HepG2 (cell line): ENCODE data around the gene TMEM53. TPM values are rescaled to one million over a fixed set of nuclear protein-coding genes. Genes with fewer than 3 reads are reported as not detected.
A peak's percentile ranks its signal among the peaks of the same experiment; 100 is the strongest.

Experiments
- ATAC-seq: fragments of 200-7000 bp; cut with Tn5 transposase; 3 replicates; pipeline ENCODE4 v1.9.1; 2020; ENCODE audit warnings: mild to moderate bottlenecking, moderate library complexity
- BruUV-seq: library from RNA; stranded (reverse); fragments of 400-500 nt; replicated peaks from 2 replicates; lab custom pipeline; 2021; lab: Mats Ljungman, UMichigan
- CTCF ChIA-PET: fragments of 300-600 bp; formaldehyde crosslinking; extraction: SDS; loops from one replicate; lab custom pipeline; 2021; ENCODE audit warnings: low total read pairs, inconsistent platforms, low intra/inter-chr PET ratio; lab: Yijun Ruan, JAX
- POLR2A ChIA-PET: fragments of 350-600 bp; sonication (Branson Sonifier 250); formaldehyde crosslinking; loops from one replicate; lab custom pipeline; 2020; ENCODE audit warnings: antibody characterized with exemption, inconsistent platforms; lab: Yijun Ruan, JAX
- DNase-seq: peaks from one replicate; pipeline ENCODE4 v3.0.0-alpha.2; 2015; ENCODE audit warnings: low spot score
- FAIRE-seq: peaks from 3 replicates; lab custom pipeline; 2011; peaks lifted over from hg19 to GRCh38; lab: Jason Lieb, UNC
- H2AFZ ChIP-seq: one replicate; pipeline ENCODE4 v1.6.1; 2011; ENCODE audit warnings: low read length, inconsistent platforms
- H3K27ac ChIP-seq: fragments of 300-600 bp; 3 replicates; pipeline ENCODE4 v1.8.0; 2011; ENCODE audit warnings: mixed run types, mild to moderate bottlenecking, mixed read lengths, low read length, inconsistent platforms; ENCODE audit not compliant: insufficient read depth; ENCODE audit errors: extremely low read length
- H3K27me3 ChIP-seq, 2 experiments: fragments of 200-600 bp in 1 of 2; 2 replicates in 1 of 2; 3 replicates in 1 of 2; pipeline versions ENCODE4 v1.6.0 to v1.8.0; 2011; ENCODE audit warnings: low read length in 2 of 2, mild to moderate bottlenecking in 2 of 2, moderate library complexity in 2 of 2, inconsistent platforms in 1 of 2; ENCODE audit not compliant: insufficient read depth in 2 of 2, control insufficient read depth in 1 of 2
- H3K36me3 ChIP-seq, 2 experiments: fragments of 200-600 bp in 1 of 2; replicated peaks in 1 of 2; 2 replicates in 1 of 2; 3 replicates in 1 of 2; pipeline versions ENCODE4 v1.5.1 to v1.8.0; 2011; ENCODE audit warnings: low read length in 2 of 2, inconsistent platforms in 1 of 2; ENCODE audit not compliant: insufficient read depth in 2 of 2, control insufficient read depth in 1 of 2
- H3K4me1 ChIP-seq: 2 replicates; pipeline ENCODE4 v1.5.1; 2012; ENCODE audit warnings: low read length, inconsistent platforms; ENCODE audit not compliant: insufficient read depth
- H3K4me2 ChIP-seq: 2 replicates; pipeline ENCODE4 v1.6.0; 2011; ENCODE audit warnings: low read depth, low read length, inconsistent platforms
- H3K4me3 ChIP-seq, 3 experiments: fragments of 200-600 bp in 1 of 3; sonication (generic), shearing (Covaris generic) in 1 of 3; replicated peaks in 1 of 3; 2 replicates each; pipeline ENCODE4 v1.5.1; 2011 to 2016; ENCODE audit warnings: low read length in 3 of 3, inconsistent platforms in 2 of 3, low read depth in 2 of 3, mild to moderate bottlenecking in 2 of 3, control low read depth in 1 of 3, mixed read lengths in 1 of 3; ENCODE audit not compliant: insufficient read depth in 1 of 3
- H3K79me2 ChIP-seq: one replicate; pipeline ENCODE4 v1.6.1; 2011; ENCODE audit warnings: low read length, inconsistent platforms; ENCODE audit not compliant: insufficient read depth
- H3K9ac ChIP-seq: 2 replicates; pipeline ENCODE4 v1.6.0; 2011; ENCODE audit warnings: mild to moderate bottlenecking, low read depth, low read length, inconsistent platforms; ENCODE audit not compliant: insufficient read depth
- H3K9me3 ChIP-seq: 2 replicates; pipeline ENCODE4 v1.5.1; 2012; ENCODE audit warnings: mild to moderate bottlenecking, low read length
- H4K20me1 ChIP-seq: 2 replicates; pipeline ENCODE4 v1.6.0; 2011; ENCODE audit warnings: inconsistent platforms, mild to moderate bottlenecking, low read length, moderate library complexity; ENCODE audit not compliant: insufficient read depth
- DPF2 ChIP-seq: sonication (generic); formaldehyde crosslinking; IDR thresholded peaks from 2 replicates; pipeline ENCODE4 v1.4.0; 2020; ENCODE audit warnings: mild to moderate bottlenecking, low read depth, missing genetic modification reagents, borderline replicate concordance
- HNRNPUL1 ChIP-seq: fragments of 200-400 bp; formaldehyde crosslinking; IDR thresholded peaks from 2 replicates; pipeline ENCODE4 v1.6.1; 2017; ENCODE audit warnings: low read depth, mild to moderate bottlenecking, low read length, moderate library complexity
- RFX3 ChIP-seq: IDR thresholded peaks from 2 replicates; pipeline ENCODE4 v1.6.1; 2016; ENCODE audit warnings: missing biosample characterization, missing genetic modification reagents
- TBP ChIP-seq: sonication (generic); formaldehyde crosslinking; IDR thresholded peaks from 2 replicates; pipeline ENCODE4 v1.5.0; 2020; ENCODE audit warnings: missing genetic modification reagents
- TCF12 ChIP-seq, 2 experiments: fragments of 450-650 bp in 1 of 2; sonication (generic) in 1 of 2; formaldehyde crosslinking in 1 of 2; IDR thresholded peaks; 2 replicates each; pipeline versions ENCODE4 v1.6.1 to v1.8.0; 2017 to 2022; ENCODE audit warnings: antibody characterized with exemption in 1 of 2, mild to moderate bottlenecking in 1 of 2, missing genetic modification reagents in 1 of 2, moderate library complexity in 1 of 2
- ZC3H13 ChIP-seq: sonication (generic); formaldehyde crosslinking; IDR thresholded peaks from 2 replicates; pipeline ENCODE4 v1.8.1; 2023; ENCODE audit warnings: mild to moderate bottlenecking, missing genetic modification reagents, moderate library complexity
- ZMYM4 ChIP-seq: sonication (generic); formaldehyde crosslinking; IDR thresholded peaks from 2 replicates; pipeline ENCODE4 v1.8.1; 2023; ENCODE audit warnings: mild to moderate bottlenecking, missing genetic modification reagents
- ZNF501 ChIP-seq: sonication (generic); formaldehyde crosslinking; IDR thresholded peaks from 2 replicates; pipeline ENCODE4 v1.5.1; 2020; ENCODE audit warnings: mild to moderate bottlenecking, moderate library complexity, missing genetic modification reagents
- ZNF772 ChIP-seq: sonication (generic); formaldehyde crosslinking; IDR thresholded peaks from 2 replicates; pipeline ENCODE4 v1.5.0; 2020; ENCODE audit warnings: mild to moderate bottlenecking, missing genetic modification reagents
- WGBS: methylation state at CpG from one replicate; pipeline ENCODE4 v1.1.6; 2017; ENCODE audit warnings: low lambda C conversion rate; 5-methylcytosine and 5-hydroxymethylcytosine counted together
- in situ Hi-C: cut with HindIII; loops from 2 replicates; pipeline ENCODE4 v1.10.0; 2017; ENCODE audit warnings: low pct_unique_long_range_greater_than_20kb; ENCODE audit not compliant: extremely low pct_ligation_motif_present
- intact Hi-C: fragments of 100-400 bp; cut with micrococcal nuclease; formaldehyde crosslinking; loops from one replicate; pipeline ENCODE4 v1.10.0; 2022; ENCODE audit not compliant: unreplicated experiment
- polyA plus RNA-seq, 8 experiments: library from polyadenylated mRNA; depleted of rRNA in 3 of 8; stranded (reverse) in 7 of 8; unstranded in 1 of 8; fragments of >200 nt; fragmentation: Illumina TruSeq in 4 of 8; extraction: Trizol in 4 of 8; gene quantifications; 2 replicates each; pipeline versions ENCODE4 v1.2.1 to v1.2.3, GENCODE V29; 2011 to 2016; ENCODE audit warnings: low read depth in 4 of 8, missing spikeins in 1 of 8, mixed read lengths in 1 of 8; ENCODE audit not compliant: insufficient read depth in 1 of 8
- total RNA-seq, 5 experiments: library from RNA; depleted of rRNA; stranded (reverse); fragments of >200 nt; fragmentation: Illumina TruSeq; extraction: Trizol; gene quantifications; 2 replicates each; pipeline ENCODE4 v1.2.3, GENCODE V29; 2016; ENCODE audit warnings: low read depth in 1 of 5
- TF ChIP-seq, protein P1 (sequence below): sonication (generic); formaldehyde crosslinking; IDR thresholded peaks from 2 replicates; pipeline ENCODE4 v1.5.1; 2020; ENCODE audit warnings: mild to moderate bottlenecking, moderate library complexity, missing genetic modification reagents

Gene TMEM53
- total and polyA plus RNA-seq, 2 of the 13 experiments (the other 11 are each of a cell fraction or from before 2014, with no cell fraction given): 12.6 to 20.2 TPM

DNA sequence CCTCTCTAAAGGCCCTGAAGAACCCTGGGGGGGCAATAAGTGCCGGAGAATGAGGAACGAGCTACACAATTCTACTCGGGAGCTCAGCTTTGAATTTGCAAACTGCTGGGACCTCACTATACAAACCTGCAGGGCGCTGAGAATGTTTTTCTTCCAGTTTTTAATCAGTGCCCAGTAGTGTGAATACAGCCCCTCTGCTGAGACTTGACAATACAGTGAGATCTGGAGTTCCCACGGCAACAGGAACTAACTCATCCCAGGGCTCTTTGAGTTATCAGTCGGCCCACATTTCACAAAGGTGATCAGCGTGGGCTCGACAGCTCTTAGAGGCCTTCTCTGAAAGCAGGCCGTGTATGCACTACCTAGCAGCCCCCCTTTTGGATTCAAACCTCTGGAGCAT is 41.7 kb downstream of the TMEM53 start:
- H2AFZ ChIP-seq: no peak overlapping the region
- peak; percentile 2; the same call in 1 of the 3 replicates for ATAC-seq

More for the DNA sequence above, 41.7 kb downstream of the TMEM53 start:
- Histone ChIP-seq H3K9me3 (no peaks in the 10 kb centered on the region), H3K4me3 (peak overlapping the region; percentile 66 to 85 (median 76)), H3K9ac (peak overlapping the region; percentile 73), H3K4me1 (peaks cover 38% of the 10 kb centered on the region), H3K36me3 (peaks cover 29 to 47% of the 10 kb centered on the region in 2 experiments), H3K79me2 (peaks cover 21% of the 10 kb centered on the region), H3K27me3 (no peaks in the 10 kb centered on the region), H3K4me2 (peak overlapping the region; percentile 92), H4K20me1 (no peaks in the 10 kb centered on the region), H3K27ac (peak overlapping the region; percentile 97)
- CTCF ChIA-PET: no interaction called here
- DNase-seq (no peak), FAIRE-seq (peak; percentile 42)
- in situ Hi-C loops (no loop called here), intact Hi-C loops (loop anchor here (5.0 kb wide), 1 partner anchor 575 kb away; the partner anchor contains the start of gene ZSWIM5)
- WGBS: 33% methylated on average over 7 of the region's 9 CpGs
- POLR2A ChIA-PET: interaction anchor here (0.6 to 3.5 kb wide), 14 partner anchors 9 to 385 kb away, joined by 4 to 34 read pairs (median 9); partner anchors contain the start of genes ARMH1 and TMEM53
- TSS peak; percentile 65 for BruUV-seq
- TF ChIP-seq ZNF501 (CRISPR knock-in tag) (peak; percentile 34; the same call in 1 of the 2 replicates), TBP (no peak), ZC3H13 (CRISPR knock-in tag) (0 out of 2 replicates have a peak, but pooled peaks have one; percentile 44), HNRNPUL1 (no peak), DPF2 (CRISPR knock-in tag) (no peak), RFX3 (CRISPR knock-in tag) (0 out of 2 replicates have a peak, but pooled peaks have one; percentile 33), ZMYM4 (CRISPR knock-in tag) (no peak), TCF12 (IDR thresholded peaks at IDR 0.05) (no peak), TCF12 (CRISPR knock-in tag; IDR thresholded peaks at IDR 0.05) (no peak), ZNF772 (CRISPR knock-in tag) (no peak)
- TF ChIP-seq, protein P1, sequence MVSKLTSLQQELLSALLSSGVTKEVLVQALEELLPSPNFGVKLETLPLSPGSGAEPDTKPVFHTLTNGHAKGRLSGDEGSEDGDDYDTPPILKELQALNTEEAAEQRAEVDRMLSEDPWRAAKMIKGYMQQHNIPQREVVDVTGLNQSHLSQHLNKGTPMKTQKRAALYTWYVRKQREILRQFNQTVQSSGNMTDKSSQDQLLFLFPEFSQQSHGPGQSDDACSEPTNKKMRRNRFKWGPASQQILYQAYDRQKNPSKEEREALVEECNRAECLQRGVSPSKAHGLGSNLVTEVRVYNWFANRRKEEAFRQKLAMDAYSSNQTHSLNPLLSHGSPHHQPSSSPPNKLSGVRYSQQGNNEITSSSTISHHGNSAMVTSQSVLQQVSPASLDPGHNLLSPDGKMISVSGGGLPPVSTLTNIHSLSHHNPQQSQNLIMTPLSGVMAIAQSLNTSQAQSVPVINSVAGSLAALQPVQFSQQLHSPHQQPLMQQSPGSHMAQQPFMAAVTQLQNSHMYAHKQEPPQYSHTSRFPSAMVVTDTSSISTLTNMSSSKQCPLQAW (CRISPR knock-in tag): 0 out of 2 replicates have a peak, but pooled peaks have one; percentile 26
